ENCODE results near the gene MAGI3. TPM values are rescaled to one million over a fixed set of nuclear protein-coding genes. Genes with fewer than 3 reads are reported as not detected.

The MAGI3 gene
- total and polyA plus RNA-seq, 8 donors = 27.4 to 62.2 (median 36.3) TPM

GRCh38 chr1:113429461-113430153 lies 39.3 kb downstream of the MAGI3 start:
- no peak for DNase-seq
- Histone ChIP-seq H3K9me3 (no peaks in the 10 kb centered on the region), H3K36me3 (no peaks in the 10 kb centered on the region), H3K4me3 (no peak overlapping the region), H3K27me3 (no peaks in the 10 kb centered on the region), H3K4me1 (peaks cover 0 to 13% of the 10 kb centered on the region in 2 donors), H3K27ac (no peak overlapping the region)
- ATAC-seq = peak; percentile 22
- no peak for TF ChIP-seq CTCF (IDR thresholded peaks at IDR 0.05)
- intact Hi-C loops (cut with DNase I) = no loop called here

GRCh38 chr1:113433184-113433583 lies 42.9 kb downstream of the MAGI3 start:
- TF ChIP-seq CTCF (IDR thresholded peaks at IDR 0.05) = no peak
- no peak for DNase-seq
- H3K4me1 ChIP-seq = peaks cover 0 to 23% of the 10 kb centered on the region in 2 donors
- H3K9me3 ChIP-seq = no peaks in the 10 kb centered on the region
- no peaks in the 10 kb centered on the region for H3K27me3 ChIP-seq
- H3K27ac ChIP-seq = no peak overlapping the region
- intact Hi-C loops (cut with DNase I) = no loop called here
- H3K36me3 ChIP-seq = no peaks in the 10 kb centered on the region
- no peak for ATAC-seq
- no peak overlapping the region for H3K4me3 ChIP-seq

DNA sequence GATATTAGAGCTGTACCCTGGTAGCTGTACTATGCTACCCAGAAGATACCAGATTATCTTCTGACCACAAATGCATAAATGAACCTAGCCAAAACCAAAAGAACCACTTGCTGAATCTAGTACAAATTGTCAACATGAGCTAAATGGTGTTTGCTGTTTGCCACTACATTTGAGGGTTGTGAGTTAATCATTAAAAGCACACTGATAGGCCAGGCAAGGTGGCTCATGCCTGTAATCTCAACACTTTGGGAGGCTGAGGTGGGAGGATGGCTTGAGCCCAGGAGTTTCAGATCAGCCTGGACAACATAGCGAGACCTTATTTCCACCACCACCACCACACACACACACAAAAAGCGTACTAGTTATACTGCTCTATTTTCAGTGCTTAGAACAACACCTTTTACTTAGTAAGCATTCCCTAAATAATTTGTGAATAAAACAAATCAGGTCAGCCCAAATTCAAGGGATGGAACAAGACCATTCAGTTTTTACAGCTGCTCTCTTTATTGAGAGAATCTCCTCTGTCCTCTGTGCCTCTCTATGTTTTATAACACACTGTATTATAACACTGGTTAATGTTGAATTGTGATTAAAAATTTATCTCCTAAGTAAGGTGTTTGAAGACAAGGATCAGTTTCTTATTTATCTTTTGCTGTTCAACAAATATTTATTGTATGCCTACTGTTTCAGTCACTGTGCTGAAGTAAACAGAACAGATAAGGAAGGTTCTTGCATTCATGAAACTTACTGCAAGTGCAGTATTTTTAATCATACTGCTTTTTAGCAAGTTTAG lies 44.0 kb downstream of the MAGI3 start:
- no peak for DNase-seq
- peaks cover 0 to 21% of the 10 kb centered on the region in 2 donors for H3K4me1 ChIP-seq
- peak; percentile 64 for ATAC-seq

DNA sequence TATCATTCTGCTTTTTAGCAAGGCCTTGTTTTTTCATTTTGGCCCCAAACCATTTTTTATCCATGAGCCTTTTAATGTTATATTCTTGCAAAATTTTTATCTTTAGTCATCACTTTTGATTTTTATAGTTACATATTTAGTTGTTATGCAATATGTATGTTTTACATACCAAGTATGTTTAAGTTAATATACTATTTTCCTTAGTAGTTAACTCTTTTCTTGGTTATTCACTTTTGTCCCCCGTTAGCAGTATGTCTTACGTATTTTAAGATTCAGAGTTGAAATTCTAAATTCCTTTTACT lies 44.5 kb downstream of the MAGI3 start:
- no peak for TF ChIP-seq CTCF (IDR thresholded peaks at IDR 0.05)
- H3K4me3 ChIP-seq = no peak overlapping the region
- no peak overlapping the region for H3K27ac ChIP-seq
- no peaks in the 10 kb centered on the region for H3K9me3 ChIP-seq
- H3K36me3 ChIP-seq = no peaks in the 10 kb centered on the region
- intact Hi-C loops (cut with DNase I) = no loop called here
- peaks cover 0 to 16% of the 10 kb centered on the region in 2 donors for H3K4me1 ChIP-seq
- no peak for DNase-seq
- no peaks in the 10 kb centered on the region for H3K27me3 ChIP-seq
- no peak for ATAC-seq

More for the DNA sequence above, 44.0 kb downstream of the MAGI3 start:
- no peaks in the 10 kb centered on the region for H3K9me3 ChIP-seq
- H3K27ac ChIP-seq = no peak overlapping the region
- no peak overlapping the region for H3K4me3 ChIP-seq
- H3K36me3 ChIP-seq = no peaks in the 10 kb centered on the region
- no peak for TF ChIP-seq CTCF (IDR thresholded peaks at IDR 0.05)
- intact Hi-C loops (cut with DNase I) = no loop called here
- no peaks in the 10 kb centered on the region for H3K27me3 ChIP-seq

DNA sequence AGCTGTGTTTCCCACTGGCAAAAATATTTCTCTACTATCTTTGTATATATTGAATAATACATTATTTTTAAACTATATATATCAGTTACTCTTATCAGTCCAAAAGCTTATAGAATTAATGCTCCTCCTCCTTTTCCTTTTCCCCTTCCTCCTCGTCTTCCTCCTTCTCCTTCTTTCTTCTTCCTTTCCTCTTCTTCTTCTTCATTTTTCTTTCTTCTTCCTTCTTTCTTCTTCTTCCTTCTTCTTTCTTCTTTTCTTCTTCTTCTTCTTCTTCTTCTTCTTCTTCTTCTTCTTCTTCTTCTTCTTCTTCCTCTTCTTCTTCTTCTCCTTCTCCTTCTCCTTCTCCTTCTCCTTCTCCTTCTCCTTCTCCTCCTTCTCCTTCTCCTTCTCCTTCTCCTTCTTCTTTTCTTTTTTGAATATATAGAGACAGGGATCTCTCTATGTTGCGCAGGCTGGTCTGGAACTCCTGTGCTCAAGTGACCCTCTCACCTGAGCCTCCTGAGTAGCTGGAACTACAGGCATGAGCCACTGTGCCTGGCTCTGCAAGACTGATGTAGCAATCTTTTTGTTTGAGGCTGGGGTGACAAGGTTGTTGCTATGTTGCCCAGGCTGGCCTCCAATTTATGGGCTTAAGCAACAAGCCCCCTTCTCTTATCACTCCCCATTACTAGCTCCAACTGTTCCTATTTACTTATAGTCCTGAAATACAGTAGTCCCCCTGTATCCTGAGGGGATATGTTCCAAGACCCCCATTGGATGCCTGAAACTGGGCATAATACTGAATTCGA lies 47.4 kb downstream of the MAGI3 start:
- ATAC-seq (no peak), DNase-seq (no peak)
- Histone ChIP-seq H3K36me3 (no peaks in the 10 kb centered on the region), H3K9me3 (no peaks in the 10 kb centered on the region), H3K4me1 (peaks cover 0 to 15% of the 10 kb centered on the region in 2 donors), H3K27ac (no peak overlapping the region), H3K4me3 (no peak overlapping the region), H3K27me3 (no peaks in the 10 kb centered on the region)
- no peak for TF ChIP-seq CTCF (IDR thresholded peaks at IDR 0.05)
- intact Hi-C loops (cut with DNase I) = no loop called here
